ENCODE results near the gene SCN10A. TPM values are rescaled to one million over a fixed set of nuclear protein-coding genes. Genes with fewer than 3 reads are reported as not detected.

Gene SCN10A
- total and polyA plus RNA-seq, 9 of the 15 experiments (the other 6 are each of a cell fraction or from before 2014, with no cell fraction given) = not detected

DNA sequence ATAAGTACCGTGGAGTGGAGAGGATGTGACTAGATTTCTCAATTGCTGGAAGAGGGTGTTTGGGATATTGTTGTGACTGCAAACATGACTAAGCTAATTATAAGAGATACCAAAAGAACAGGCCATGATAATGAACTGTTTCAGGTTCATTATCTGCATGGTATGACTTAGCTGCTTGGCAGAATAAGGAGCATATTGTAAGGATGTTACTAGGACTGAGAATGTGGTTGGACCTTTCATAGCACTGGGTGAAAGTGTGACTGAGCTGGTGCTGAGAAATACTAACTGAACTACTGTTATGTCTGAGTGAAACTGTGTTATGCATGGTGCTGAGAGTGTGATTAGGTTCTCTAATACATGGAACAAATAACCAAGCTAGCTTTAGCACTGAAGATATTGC is 11.0 kb downstream of the SCN10A start:
- no peak for FAIRE-seq
- intact Hi-C loops (cut with micrococcal nuclease) = no loop called here
- TF ChIP-seq CEBPG (CRISPR knock-in tag; IDR thresholded peaks at IDR 0.05) (0 out of 2 replicates have a peak, but pooled peaks have one; percentile 3), CEBPG (tag; conservative IDR thresholded peaks at IDR 0.05 in 1 of 2, IDR thresholded peaks at IDR 0.05 in 1 of 2) (no peak), GATA2 (CRISPR knock-in tag; IDR thresholded peaks at IDR 0.05) (no peak)
- no peak for DNase-seq (ENCODE audit: extremely low read depth in 1 of 4, low spot score in 3 of 4)
- Histone ChIP-seq H3K27ac (ENCODE audit: extremely low read depth, low read depth, low read length) (no peak overlapping the region), H3K4me1 (replicated peaks in 1 of 2; ENCODE audit: control insufficient read depth in 2 of 2, insufficient read depth in 2 of 2, low read length in 2 of 2) (no peaks in the 10 kb centered on the region), H4K20me1 (replicated peaks; ENCODE audit: control insufficient read depth, insufficient read depth, low read length) (no peaks in the 10 kb centered on the region), H2AFZ (ENCODE audit: low read depth, low read length) (no peak overlapping the region), H3K79me2 (ENCODE audit: control insufficient read depth, insufficient read depth, low read length) (no peaks in the 10 kb centered on the region), H3K9me3 (replicated peaks; ENCODE audit: control insufficient read depth, insufficient read depth, low read depth, low read length) (no peaks in the 10 kb centered on the region), H3K9ac (ENCODE audit: insufficient read depth in 1 of 2, low read depth in 2 of 2, low read length in 2 of 2) (no peak overlapping the region), H3K27me3 (ENCODE audit: control insufficient read depth in 2 of 2, insufficient read depth in 2 of 2, low read length in 2 of 2) (no peaks in the 10 kb centered on the region), H3K9me1 (ENCODE audit: control insufficient read depth, insufficient read depth, low read length) (no peaks in the 10 kb centered on the region), H3K36me3 (ENCODE audit: control insufficient read depth, insufficient read depth, low read length) (no peaks in the 10 kb centered on the region), H3K4me3 (no peak overlapping the region), H3K4me2 (ENCODE audit: insufficient read depth, low read length) (no peak overlapping the region)
- WGBS (ENCODE audit: insufficient coverage, low coverage, missing lambda C conversion rate) = 5% methylated on average over 1 of the region's 1 CpG
- POLR2A ChIA-PET = interaction anchor here (1.0 to 1.3 kb wide), 3 partner anchors 16 to 26 kb away, joined by 3 to 7 read pairs (median 4); no protein-coding TSS in a partner anchor
- ATAC-seq = no peak
- in situ Hi-C loops (cut with MboI) = no loop called here
- CTCF ChIA-PET (ENCODE audit: low intra/inter-chr PET ratio) = no interaction called here
- no TSS peak for BruUV-seq (replicated peaks)

DNA sequence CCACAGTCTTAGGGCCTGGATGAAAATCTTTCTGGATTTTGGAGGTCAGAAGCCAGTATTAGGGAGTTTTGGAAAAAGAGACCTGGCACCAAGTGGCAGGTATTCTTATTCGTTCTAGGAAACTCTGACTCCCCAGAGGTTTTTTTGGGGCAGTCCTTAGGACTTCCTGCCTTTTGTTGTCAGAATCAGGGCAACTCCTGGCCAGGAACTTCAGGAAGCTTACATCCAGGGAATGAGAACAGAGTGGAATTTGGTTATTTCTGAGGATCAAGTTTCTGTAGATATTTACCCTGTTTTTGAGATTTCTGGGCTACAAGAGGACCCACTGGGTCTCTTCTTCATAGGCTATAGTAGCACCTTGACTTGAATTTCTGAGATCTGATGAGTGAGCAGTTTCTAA is 15.5 kb downstream of the SCN10A start:
- 0% methylated on average over 1 of the region's 1 CpG for WGBS (ENCODE audit: insufficient coverage, low coverage, missing lambda C conversion rate)
- in situ Hi-C loops (cut with MboI) (no loop called here), intact Hi-C loops (cut with micrococcal nuclease) (no loop called here)
- no TSS peak for BruUV-seq (replicated peaks)
- Histone ChIP-seq H3K9ac (ENCODE audit: insufficient read depth in 1 of 2, low read depth in 2 of 2, low read length in 2 of 2) (no peak overlapping the region), H3K27me3 (ENCODE audit: control insufficient read depth in 2 of 2, insufficient read depth in 2 of 2, low read length in 2 of 2) (no peaks in the 10 kb centered on the region), H3K79me2 (ENCODE audit: control insufficient read depth, insufficient read depth, low read length) (no peaks in the 10 kb centered on the region), H2AFZ (ENCODE audit: low read depth, low read length) (no peak overlapping the region), H3K4me2 (ENCODE audit: insufficient read depth, low read length) (no peak overlapping the region), H4K20me1 (replicated peaks; ENCODE audit: control insufficient read depth, insufficient read depth, low read length) (no peaks in the 10 kb centered on the region), H3K9me3 (replicated peaks; ENCODE audit: control insufficient read depth, insufficient read depth, low read depth, low read length) (no peaks in the 10 kb centered on the region), H3K4me3 (no peak overlapping the region), H3K9me1 (ENCODE audit: control insufficient read depth, insufficient read depth, low read length) (no peaks in the 10 kb centered on the region), H3K27ac (ENCODE audit: extremely low read depth, low read depth, low read length) (no peak overlapping the region), H3K4me1 (replicated peaks in 1 of 2; ENCODE audit: control insufficient read depth in 2 of 2, insufficient read depth in 2 of 2, low read length in 2 of 2) (no peaks in the 10 kb centered on the region), H3K36me3 (ENCODE audit: control insufficient read depth, insufficient read depth, low read length) (no peaks in the 10 kb centered on the region)
- DNase-seq (ENCODE audit: extremely low read depth in 1 of 4, low spot score in 3 of 4) (no peak), FAIRE-seq (no peak), ATAC-seq (no peak)
- ChIA-PET CTCF (ENCODE audit: low intra/inter-chr PET ratio) (no interaction called here), POLR2A (no interaction called here)
- TF ChIP-seq ZNF316 (IDR thresholded peaks at IDR 0.05) = peak; percentile 34; the same call in 1 of the 2 replicates
- no peak for TF ChIP-seq ZBTB40 (IDR thresholded peaks at IDR 0.05)
- TF ChIP-seq ZBTB40 (CRISPR knock-in tag; IDR thresholded peaks at IDR 0.05) = no peak
